ENCODE measurements around the gene HORMAD2. TPM values are rescaled to one million over a fixed set of nuclear protein-coding genes. Genes with fewer than 3 reads are reported as not detected.

Gene HORMAD2
- total RNA-seq, 1 donor from 2014 or later = not detected

GRCh38 chr22:30114361-30114760, 34.1 kb downstream of the HORMAD2 start:
- Mint-ChIP-seq H3K27ac (ENCODE audit: unreplicated experiment) (peak overlapping the region; percentile 30), H3K4me3 (ENCODE audit: unreplicated experiment) (no peak overlapping the region), H3K9me3 (ENCODE audit: unreplicated experiment) (no peaks in the 10 kb centered on the region), H3K4me1 (ENCODE audit: low read depth, unreplicated experiment) (peaks cover 13% of the 10 kb centered on the region), H3K27me3 (ENCODE audit: low read depth, unreplicated experiment) (no peaks in the 10 kb centered on the region), H3K36me3 (ENCODE audit: low read depth, unreplicated experiment) (no peaks in the 10 kb centered on the region)
- Histone ChIP-seq H2AFZ (ENCODE audit: low read depth, low read length) (no peak overlapping the region), H3K4me3 (ENCODE audit: insufficient read depth, low read depth, low read length) (no peak overlapping the region), H3K9me3 (ENCODE audit: insufficient read depth, low read depth, low read length) (no peaks in the 10 kb centered on the region), H3K4me1 (ENCODE audit: insufficient read depth, low read length) (peaks cover 12% of the 10 kb centered on the region), H3K27me3 (ENCODE audit: insufficient read depth, low read length) (no peaks in the 10 kb centered on the region), H3K79me2 (ENCODE audit: insufficient read depth, low read length) (no peaks in the 10 kb centered on the region), H4K20me1 (ENCODE audit: insufficient read depth, low read length) (no peaks in the 10 kb centered on the region), H3K36me3 (ENCODE audit: insufficient read depth, low read length) (no peaks in the 10 kb centered on the region), H3K27ac (ENCODE audit: low read depth, low read length) (no peak overlapping the region), H3K9ac (ENCODE audit: low read length) (no peak overlapping the region), H3K4me2 (ENCODE audit: low read length) (no peak overlapping the region)
- no peak for TF ChIP-seq EZH2 (IDR thresholded peaks at IDR 0.05; ENCODE audit: insufficient read depth, low read length)
- TF ChIP-seq CTCF (IDR thresholded peaks at IDR 0.05; ENCODE audit: insufficient read depth, low read depth, low read length) = no peak
- FAIRE-seq (no peak), DNase-seq (ENCODE audit: low read depth) (no peak)

GRCh38 chr22:30115705-30116104, 35.4 kb downstream of the HORMAD2 start:
- Histone ChIP-seq H3K79me2 (ENCODE audit: insufficient read depth, low read length) (no peaks in the 10 kb centered on the region), H3K4me1 (ENCODE audit: insufficient read depth, low read length) (peaks cover 12% of the 10 kb centered on the region), H3K9me3 (ENCODE audit: insufficient read depth, low read depth, low read length) (no peaks in the 10 kb centered on the region), H3K36me3 (ENCODE audit: insufficient read depth, low read length) (no peaks in the 10 kb centered on the region), H4K20me1 (ENCODE audit: insufficient read depth, low read length) (no peaks in the 10 kb centered on the region), H2AFZ (ENCODE audit: low read depth, low read length) (no peak overlapping the region), H3K4me3 (ENCODE audit: insufficient read depth, low read depth, low read length) (no peak overlapping the region), H3K27me3 (ENCODE audit: insufficient read depth, low read length) (no peaks in the 10 kb centered on the region), H3K9ac (ENCODE audit: low read length) (no peak overlapping the region), H3K4me2 (ENCODE audit: low read length) (peak overlapping the region; percentile 5), H3K27ac (ENCODE audit: low read depth, low read length) (peak overlapping the region; percentile 9)
- no peak for TF ChIP-seq EZH2 (IDR thresholded peaks at IDR 0.05; ENCODE audit: insufficient read depth, low read length)
- no peak for TF ChIP-seq CTCF (IDR thresholded peaks at IDR 0.05; ENCODE audit: insufficient read depth, low read depth, low read length)
- Mint-ChIP-seq H3K4me1 (ENCODE audit: low read depth, unreplicated experiment) (peaks cover 13% of the 10 kb centered on the region), H3K9me3 (ENCODE audit: unreplicated experiment) (no peaks in the 10 kb centered on the region), H3K36me3 (ENCODE audit: low read depth, unreplicated experiment) (no peaks in the 10 kb centered on the region), H3K27me3 (ENCODE audit: low read depth, unreplicated experiment) (no peaks in the 10 kb centered on the region), H3K4me3 (ENCODE audit: unreplicated experiment) (no peak overlapping the region), H3K27ac (ENCODE audit: unreplicated experiment) (peak overlapping the region; percentile 51)
- peak; percentile 8 for DNase-seq (ENCODE audit: low read depth)
- no peak for FAIRE-seq

- peak overlapping the region; percentile 9 for H3K27ac ChIP-seq (ENCODE audit: low read depth, low read length)
- DNase-seq (ENCODE audit: low read depth) = peak; percentile 78
- no peak overlapping the region for H2AFZ ChIP-seq (ENCODE audit: low read depth, low read length)
- no peaks in the 10 kb centered on the region for H3K36me3 ChIP-seq (ENCODE audit: insufficient read depth, low read length)
- H3K9me3 ChIP-seq (ENCODE audit: insufficient read depth, low read depth, low read length) = no peaks in the 10 kb centered on the region
- no peak overlapping the region for H3K4me3 ChIP-seq (ENCODE audit: insufficient read depth, low read depth, low read length)
- H3K27me3 ChIP-seq (ENCODE audit: insufficient read depth, low read length) = no peaks in the 10 kb centered on the region
- no peak for TF ChIP-seq CTCF (IDR thresholded peaks at IDR 0.05; ENCODE audit: insufficient read depth, low read depth, low read length)
- no peak for TF ChIP-seq EZH2 (IDR thresholded peaks at IDR 0.05; ENCODE audit: insufficient read depth, low read length)
- peak; percentile 67 for FAIRE-seq
- no peaks in the 10 kb centered on the region for H4K20me1 ChIP-seq (ENCODE audit: insufficient read depth, low read length)
- no peaks in the 10 kb centered on the region for H3K79me2 ChIP-seq (ENCODE audit: insufficient read depth, low read length)
- no peak overlapping the region for H3K9ac ChIP-seq (ENCODE audit: low read length)
- Mint-ChIP-seq H3K27me3 (ENCODE audit: low read depth, unreplicated experiment) (no peaks in the 10 kb centered on the region), H3K9me3 (ENCODE audit: unreplicated experiment) (no peaks in the 10 kb centered on the region), H3K27ac (ENCODE audit: unreplicated experiment) (peak overlapping the region; percentile 51), H3K36me3 (ENCODE audit: low read depth, unreplicated experiment) (no peaks in the 10 kb centered on the region), H3K4me1 (ENCODE audit: low read depth, unreplicated experiment) (peaks cover 13% of the 10 kb centered on the region), H3K4me3 (ENCODE audit: unreplicated experiment) (no peak overlapping the region)
- peak overlapping the region; percentile 5 for H3K4me2 ChIP-seq (ENCODE audit: low read length)
- H3K4me1 ChIP-seq (ENCODE audit: insufficient read depth, low read length) = peaks cover 12% of the 10 kb centered on the region
Measured at GRCh38 chr22:30116362-30117117, 36.3 kb downstream of the HORMAD2 start.
